ENCODE results near the gene AJM1.
"Not testable (repeated sequence)": the region's sequence is repeated elsewhere in the genome, so short reads cannot be mapped to it uniquely, and the experiment has no call there.

The AJM1 gene

GRCh38 chr9:136881691-136882108, 39.4 kb downstream of the AJM1 start:
- peak; percentile 10 to 19 for ATAC-seq

- peak; percentile 57 for ATAC-seq
Observed at GRCh38 chr9:136882109-136882946, 40.0 kb downstream of the AJM1 start.

GRCh38 chr9:136882947-136883283, 40.6 kb downstream of the AJM1 start:
- not testable (repeated sequence) for ATAC-seq

- ATAC-seq: not testable (repeated sequence)
Observed at GRCh38 chr9:136883670-136884069, 41.4 kb downstream of the AJM1 start.

- peak; percentile 90 for ATAC-seq
Observed at GRCh38 chr9:136885950-136886578, 43.8 kb downstream of the AJM1 start, which contains the start of gene TRAF2. TSS of gene TRAF2 (plus strand) at chr9:136886516. CDS start at chr9:136898741, 12,225 bp downstream.

GRCh38 chr9:136886610-136887597, 44.6 kb downstream of the AJM1 start:
- ATAC-seq: peak; percentile 14 to 18

- no peak for ATAC-seq
Observed at GRCh38 chr9:136888454-136888853, 46.2 kb downstream of the AJM1 start.

- ATAC-seq: no peak
Observed at GRCh38 chr9:136889858-136890257, 47.6 kb downstream of the AJM1 start.

- ATAC-seq: no peak
Observed at GRCh38 chr9:136890661-136891060, 48.4 kb downstream of the AJM1 start.
